Transverse colon (tissue), 3 donors: ENCODE results near the gene FGF6.

Experiments used
- CTCF ChIP-seq, 5 experiments: fragments of 200-600 bp in 3 of 5; fragments of 450-650 bp in 2 of 5; sonication (generic) in 3 of 5; IDR thresholded peaks; 1 replicate in 2 of 5; 2 replicates in 3 of 5; pipeline ENCODE4 v1.5.1; 2016 to 2017; ENCODE audit warnings: antibody characterized with exemption in 5 of 5, inconsistent platforms in 3 of 5, mild to moderate bottlenecking in 2 of 5, moderate library complexity in 1 of 5
- EP300 ChIP-seq: sonication (generic); formaldehyde crosslinking; IDR thresholded peaks from one replicate; pipeline ENCODE4 v1.6.1; 2017; ENCODE audit warnings: antibody characterized with exemption, low read depth

- TF ChIP-seq EP300 (no peak), CTCF (IDR thresholded peaks at IDR 0.05) (no peak)
Observed at GRCh38 chr12:4386801-4387200, 58.8 kb downstream of the FGF6 start.
